ENCODE results near the gene TMEM238. TPM values are rescaled to one million over a fixed set of nuclear protein-coding genes. Genes with fewer than 3 reads are reported as not detected.

Gene TMEM238
- total and polyA plus RNA-seq, 2 experiments from 2014 or later, result 0.97 TPM; not detected in 1

- H3K27me3 ChIP-seq (replicated peaks; ENCODE audit: insufficient read depth), result no peaks in the 10 kb centered on the region
- TF ChIP-seq EZH2phosphoT487 (IDR thresholded peaks at IDR 0.05; ENCODE audit: insufficient read depth, low read depth) (no peak), EZH2 (IDR thresholded peaks at IDR 0.05; ENCODE audit: insufficient read depth, poor library complexity, severe bottlenecking) (no peak)
- no peak within 1 kb of the TSS for H3K4me2 ChIP-seq (ENCODE audit: unreplicated experiment)
- no peak within 1 kb of the TSS for H3K9ac ChIP-seq
- no peaks in the 10 kb centered on the region for H3K9me2 ChIP-seq (ENCODE audit: insufficient read depth)
- no peaks in the 10 kb centered on the region for H3K9me3 ChIP-seq (ENCODE audit: low read depth)
- peaks cover 9% of the 10 kb centered on the region for H3F3A ChIP-seq (ENCODE audit: insufficient read depth)
- H2AFZ ChIP-seq, result no peak within 1 kb of the TSS
- DNase-seq, result no peak
- no peaks in the 10 kb centered on the region for H3K36me3 ChIP-seq (ENCODE audit: low read depth)
- H4K20me1 ChIP-seq (ENCODE audit: insufficient read depth), result no peaks in the 10 kb centered on the region
- peaks cover 23% of the 10 kb centered on the region for H3K4me1 ChIP-seq (ENCODE audit: insufficient read depth)
- in situ Hi-C loops (cut with MboI), result no loop called here
- H3K27ac ChIP-seq, result no peak within 1 kb of the TSS
- WGBS, 2 experiments (ENCODE audit: low coverage in 1 of 2, low lambda C conversion rate in 2 of 2, missing lambda C conversion rate in 2 of 2), result 55 to 56% methylated on average over 21 of the region's 21 CpGs
- H3K4me3 ChIP-seq, result no peak within 1 kb of the TSS
- H3K79me2 ChIP-seq (ENCODE audit: insufficient read depth), result no peaks in the 10 kb centered on the region
These were observed 7.7 kb downstream of the TMEM238 start, which contains the start of gene TMEM190 for GRCh38 chr19:55376241-55376933. Gene TMEM190, plus strand, starts transcription at chr19:55376826. Its CDS starts 28 bp downstream, at chr19:55376854.

GRCh38 chr19:55373993-55374757, 9.9 kb downstream of the TMEM238 start:
- peak overlapping the region; percentile 26 for H3K4me2 ChIP-seq (ENCODE audit: unreplicated experiment)
- peak overlapping the region; percentile 18; the same call in 1 of the 2 replicates for H3K27ac ChIP-seq
- in situ Hi-C loops (cut with MboI), result no loop called here
- WGBS, 2 experiments (ENCODE audit: low coverage in 1 of 2, low lambda C conversion rate in 2 of 2, missing lambda C conversion rate in 2 of 2), result 20 to 56% methylated on average over 5 to 17 of the region's 31 CpGs
- DNase-seq, result peak; percentile 37
- H2AFZ ChIP-seq, result peak overlapping the region; percentile 53
- no peaks in the 10 kb centered on the region for H3K36me3 ChIP-seq (ENCODE audit: low read depth)
- no peak overlapping the region for H3K4me3 ChIP-seq
- no peaks in the 10 kb centered on the region for H4K20me1 ChIP-seq (ENCODE audit: insufficient read depth)
- peak overlapping the region; percentile 50; the same call in 1 of the 2 replicates for H3K9ac ChIP-seq
- TF ChIP-seq EZH2 (IDR thresholded peaks at IDR 0.05; ENCODE audit: insufficient read depth, poor library complexity, severe bottlenecking), result no peak
- no peak for TF ChIP-seq EZH2phosphoT487 (IDR thresholded peaks at IDR 0.05; ENCODE audit: insufficient read depth, low read depth)
- peaks cover 18% of the 10 kb centered on the region for H3F3A ChIP-seq (ENCODE audit: insufficient read depth)
- H3K9me2 ChIP-seq (ENCODE audit: insufficient read depth), result no peaks in the 10 kb centered on the region
- no peaks in the 10 kb centered on the region for H3K79me2 ChIP-seq (ENCODE audit: insufficient read depth)
- no peaks in the 10 kb centered on the region for H3K27me3 ChIP-seq (replicated peaks; ENCODE audit: insufficient read depth)
- no peaks in the 10 kb centered on the region for H3K9me3 ChIP-seq (ENCODE audit: low read depth)
- H3K4me1 ChIP-seq (ENCODE audit: insufficient read depth), result peaks cover 29% of the 10 kb centered on the region

- no peaks in the 10 kb centered on the region for H3K9me2 ChIP-seq (ENCODE audit: insufficient read depth)
- H3F3A ChIP-seq (ENCODE audit: insufficient read depth), result peaks cover 18% of the 10 kb centered on the region
- peak overlapping the region; percentile 50 for H3K9ac ChIP-seq
- H3K36me3 ChIP-seq (ENCODE audit: low read depth), result no peaks in the 10 kb centered on the region
- H3K27me3 ChIP-seq (replicated peaks; ENCODE audit: insufficient read depth), result no peaks in the 10 kb centered on the region
- no peaks in the 10 kb centered on the region for H4K20me1 ChIP-seq (ENCODE audit: insufficient read depth)
- peak overlapping the region; percentile 53 for H2AFZ ChIP-seq
- in situ Hi-C loops (cut with MboI), result no loop called here
- TF ChIP-seq EZH2phosphoT487 (IDR thresholded peaks at IDR 0.05; ENCODE audit: insufficient read depth, low read depth) (no peak), EZH2 (IDR thresholded peaks at IDR 0.05; ENCODE audit: insufficient read depth, poor library complexity, severe bottlenecking) (no peak)
- peaks cover 29% of the 10 kb centered on the region for H3K4me1 ChIP-seq (ENCODE audit: insufficient read depth)
- peaks cover 6% of the 10 kb centered on the region for H3K79me2 ChIP-seq (ENCODE audit: insufficient read depth)
- H3K9me3 ChIP-seq (ENCODE audit: low read depth), result no peaks in the 10 kb centered on the region
- no peak overlapping the region for H3K4me3 ChIP-seq
- H3K4me2 ChIP-seq (ENCODE audit: unreplicated experiment), result peak overlapping the region; percentile 26
- 63 to 90% methylated on average over 5 to 9 of the region's 9 CpGs for WGBS, 2 experiments (ENCODE audit: low coverage in 1 of 2, low lambda C conversion rate in 2 of 2, missing lambda C conversion rate in 2 of 2)
- no peak for DNase-seq
- H3K27ac ChIP-seq, result peak overlapping the region; percentile 18; the same call in 1 of the 2 replicates
These were observed 10.6 kb downstream of the TMEM238 start for GRCh38 chr19:55373306-55373992.
